ENCODE results near the gene GATA5.
A peak's percentile ranks its signal among the peaks of the same experiment; 100 is the strongest.

GATA5 gene

DNA sequence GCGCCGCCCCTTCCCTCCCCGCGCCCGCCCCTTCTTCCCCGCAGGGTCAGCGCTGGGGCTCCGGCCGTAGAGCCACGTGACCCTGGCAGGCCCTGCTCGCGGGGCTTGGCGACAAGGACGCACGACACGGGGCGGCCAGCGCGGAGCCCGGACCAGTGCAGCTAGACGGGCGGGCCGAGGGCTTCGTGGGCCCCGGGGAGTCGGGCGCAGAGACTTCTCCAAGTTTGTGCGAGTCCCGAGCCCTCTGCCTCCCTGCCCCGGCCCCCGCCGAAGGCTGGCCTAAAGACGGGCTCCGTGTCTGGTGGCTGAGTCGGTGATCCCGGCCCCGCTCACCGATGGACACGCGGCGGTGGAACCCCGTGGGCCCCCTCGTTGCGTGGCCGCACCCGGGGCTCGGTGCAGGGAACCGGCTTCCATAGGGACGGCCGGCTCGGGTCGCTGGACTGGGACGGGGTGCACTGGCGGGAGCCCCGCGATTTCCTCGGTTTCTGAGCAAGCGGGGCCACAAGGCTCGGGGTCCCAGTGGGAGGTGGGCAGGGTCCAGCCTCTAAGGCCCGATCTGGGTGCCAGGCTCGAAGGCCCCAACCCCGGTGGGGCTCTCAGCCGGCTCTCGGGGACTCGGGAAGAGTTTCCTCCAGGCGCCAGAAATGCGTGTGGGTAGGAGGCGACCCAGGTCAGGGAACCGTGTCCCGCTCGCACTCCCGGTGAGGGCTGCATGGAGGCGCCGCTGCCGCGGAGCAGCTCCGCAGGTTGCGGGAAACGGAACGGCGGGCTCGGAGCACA lies 452 bp upstream of the GATA5 start:
- Histone ChIP-seq H3K4me1 (ENCODE audit: control insufficient read depth, insufficient read depth, low read length) (no peaks in the 10 kb centered on the region), H3K9me3 (ENCODE audit: control insufficient read depth, insufficient read depth, low read depth, low read length) (no peaks in the 10 kb centered on the region), H3K27ac (ENCODE audit: extremely low read depth, low read depth, low read length) (no peak overlapping the region), H3K4me3 (ENCODE audit: low read depth, low read length) (peak overlapping the region; percentile 28; the same call in 1 of the 2 replicates), H3K36me3 (ENCODE audit: control insufficient read depth in 2 of 2, insufficient read depth in 1 of 2, low read length in 2 of 2) (no peaks in the 10 kb centered on the region)
- no peak for TF ChIP-seq ZNF174 (tag by site-specific recombination; IDR thresholded peaks at IDR 0.05)
- TF ChIP-seq, protein P1, sequence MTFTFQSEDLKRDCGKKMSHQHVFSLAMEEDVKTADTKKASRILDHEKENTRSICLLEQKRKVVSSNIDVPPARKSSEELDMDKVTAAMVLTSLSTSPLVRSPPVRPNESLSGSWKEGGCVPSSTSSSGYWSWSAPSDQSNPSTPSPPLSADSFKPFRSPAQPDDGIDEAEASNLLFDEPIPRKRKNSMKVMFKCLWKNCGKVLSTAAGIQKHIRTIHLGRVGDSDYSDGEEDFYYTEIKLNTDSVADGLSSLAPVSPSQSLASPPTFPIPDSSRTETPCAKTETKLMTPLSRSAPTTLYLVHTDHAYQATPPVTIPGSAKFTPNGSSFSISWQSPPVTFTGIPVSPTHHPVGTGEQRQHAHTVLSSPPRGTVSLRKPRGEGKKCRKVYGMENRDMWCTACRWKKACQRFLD (tag by site-specific recombination; IDR thresholded peaks at IDR 0.05) = no peak
- TF ChIP-seq BCL11B (tag by site-specific recombination; IDR thresholded peaks at IDR 0.05; ENCODE audit: low read depth) = no peak
- TF ChIP-seq, protein P2, sequence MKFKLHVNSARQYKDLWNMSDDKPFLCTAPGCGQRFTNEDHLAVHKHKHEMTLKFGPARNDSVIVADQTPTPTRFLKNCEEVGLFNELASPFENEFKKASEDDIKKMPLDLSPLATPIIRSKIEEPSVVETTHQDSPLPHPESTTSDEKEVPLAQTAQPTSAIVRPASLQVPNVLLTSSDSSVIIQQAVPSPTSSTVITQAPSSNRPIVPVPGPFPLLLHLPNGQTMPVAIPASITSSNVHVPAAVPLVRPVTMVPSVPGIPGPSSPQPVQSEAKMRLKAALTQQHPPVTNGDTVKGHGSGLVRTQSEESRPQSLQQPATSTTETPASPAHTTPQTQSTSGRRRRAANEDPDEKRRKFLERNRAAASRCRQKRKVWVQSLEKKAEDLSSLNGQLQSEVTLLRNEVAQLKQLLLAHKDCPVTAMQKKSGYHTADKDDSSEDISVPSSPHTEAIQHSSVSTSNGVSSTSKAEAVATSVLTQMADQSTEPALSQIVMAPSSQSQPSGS (tag by site-specific recombination; IDR thresholded peaks at IDR 0.05; ENCODE audit: low read depth) = no peak
- TF ChIP-seq, protein P3, sequence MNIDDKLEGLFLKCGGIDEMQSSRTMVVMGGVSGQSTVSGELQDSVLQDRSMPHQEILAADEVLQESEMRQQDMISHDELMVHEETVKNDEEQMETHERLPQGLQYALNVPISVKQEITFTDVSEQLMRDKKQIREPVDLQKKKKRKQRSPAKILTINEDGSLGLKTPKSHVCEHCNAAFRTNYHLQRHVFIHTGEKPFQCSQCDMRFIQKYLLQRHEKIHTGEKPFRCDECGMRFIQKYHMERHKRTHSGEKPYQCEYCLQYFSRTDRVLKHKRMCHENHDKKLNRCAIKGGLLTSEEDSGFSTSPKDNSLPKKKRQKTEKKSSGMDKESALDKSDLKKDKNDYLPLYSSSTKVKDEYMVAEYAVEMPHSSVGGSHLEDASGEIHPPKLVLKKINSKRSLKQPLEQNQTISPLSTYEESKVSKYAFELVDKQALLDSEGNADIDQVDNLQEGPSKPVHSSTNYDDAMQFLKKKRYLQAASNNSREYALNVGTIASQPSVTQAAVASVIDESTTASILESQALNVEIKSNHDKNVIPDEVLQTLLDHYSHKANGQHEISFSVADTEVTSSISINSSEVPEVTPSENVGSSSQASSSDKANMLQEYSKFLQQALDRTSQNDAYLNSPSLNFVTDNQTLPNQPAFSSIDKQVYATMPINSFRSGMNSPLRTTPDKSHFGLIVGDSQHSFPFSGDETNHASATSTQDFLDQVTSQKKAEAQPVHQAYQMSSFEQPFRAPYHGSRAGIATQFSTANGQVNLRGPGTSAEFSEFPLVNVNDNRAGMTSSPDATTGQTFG (tag by site-specific recombination; IDR thresholded peaks at IDR 0.05; ENCODE audit: borderline replicate concordance) = no peak
- no peak for TF ChIP-seq ZNF610 (tag by site-specific recombination; IDR thresholded peaks at IDR 0.05; ENCODE audit: borderline replicate concordance)
- TF ChIP-seq ZNF157 (tag by site-specific recombination; IDR thresholded peaks at IDR 0.05) = no peak
- CTCF ChIA-PET = interaction anchor here (1.1 kb wide), 1 partner anchor 19 kb away, joined by 4 read pairs; no protein-coding TSS in a partner anchor
- POLR2A ChIA-PET = interaction anchor here (0.6 kb wide), 1 partner anchor 1190 kb away, joined by 3 read pairs; no protein-coding TSS in a partner anchor

DNA sequence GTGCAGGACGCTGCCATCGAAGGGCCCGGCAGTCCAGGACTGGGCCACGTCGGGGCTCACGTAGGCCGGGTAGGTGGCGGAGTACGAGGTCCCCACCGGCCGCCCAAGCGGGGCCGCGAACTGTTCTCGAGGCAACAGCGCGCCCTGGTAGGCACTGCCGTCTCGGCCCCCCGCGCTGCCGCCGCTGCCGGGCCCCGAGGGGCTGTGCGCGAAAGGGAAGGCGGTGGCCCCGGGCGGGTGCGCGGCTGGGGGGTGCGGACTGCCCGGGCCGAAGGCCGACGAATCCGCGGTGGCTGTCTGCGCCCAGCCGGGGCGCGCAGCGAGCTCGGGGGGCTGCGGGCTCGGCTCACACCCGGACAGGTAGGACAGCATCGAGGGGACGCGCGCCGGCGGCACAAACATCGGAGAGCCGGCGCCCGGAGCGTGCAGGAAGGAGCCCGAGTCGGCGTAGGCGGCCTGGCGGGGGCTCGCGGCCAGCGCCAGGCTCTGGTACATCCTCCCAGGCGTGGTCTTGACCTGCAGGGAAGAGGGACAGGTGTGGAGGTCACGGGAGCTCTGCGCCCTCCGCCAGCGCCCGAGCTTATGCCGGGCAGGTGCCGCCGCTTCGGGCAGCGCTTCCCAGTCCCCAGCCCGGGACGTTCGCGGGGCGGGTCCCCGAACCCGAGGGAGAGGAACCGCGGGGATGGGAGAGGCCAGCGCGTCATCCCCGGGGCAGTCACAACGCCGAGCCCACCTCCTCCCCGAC lies 596 bp downstream of the GATA5 start:
- CTCF ChIA-PET = interaction anchor here (1.1 kb wide), 1 partner anchor 20 kb away, joined by 4 read pairs; no protein-coding TSS in a partner anchor
- POLR2A ChIA-PET = no interaction called here
- Histone ChIP-seq H3K4me1 (ENCODE audit: control insufficient read depth, insufficient read depth, low read length) (no peaks in the 10 kb centered on the region), H3K27ac (ENCODE audit: extremely low read depth, low read depth, low read length) (no peak overlapping the region), H3K9me3 (ENCODE audit: control insufficient read depth, insufficient read depth, low read depth, low read length) (no peaks in the 10 kb centered on the region), H3K4me3 (ENCODE audit: low read depth, low read length) (peak overlapping the region; percentile 28), H3K36me3 (ENCODE audit: control insufficient read depth in 2 of 2, insufficient read depth in 1 of 2, low read length in 2 of 2) (no peaks in the 10 kb centered on the region)
- TF ChIP-seq BCL11B (tag by site-specific recombination; IDR thresholded peaks at IDR 0.05; ENCODE audit: low read depth) = no peak
- TF ChIP-seq, protein P1 (tag by site-specific recombination; IDR thresholded peaks at IDR 0.05) = no peak
- no peak for TF ChIP-seq ZNF544 (tag by site-specific recombination; IDR thresholded peaks at IDR 0.05)

- Histone ChIP-seq H3K4me3 (ENCODE audit: low read depth, low read length) (no peak overlapping the region), H3K9me3 (ENCODE audit: control insufficient read depth, insufficient read depth, low read depth, low read length) (no peaks in the 10 kb centered on the region), H3K36me3 (ENCODE audit: control insufficient read depth in 2 of 2, insufficient read depth in 1 of 2, low read length in 2 of 2) (no peaks in the 10 kb centered on the region), H3K4me1 (ENCODE audit: control insufficient read depth, insufficient read depth, low read length) (no peaks in the 10 kb centered on the region), H3K27ac (ENCODE audit: extremely low read depth, low read depth, low read length) (no peak overlapping the region)
- ChIA-PET POLR2A (no interaction called here), CTCF (no interaction called here)
- TF ChIP-seq ZSCAN16 (tag by site-specific recombination; IDR thresholded peaks at IDR 0.05) (no peak), ZNF266 (tag by site-specific recombination; IDR thresholded peaks at IDR 0.05; ENCODE audit: low read depth) (no peak), REPIN1 (tag by site-specific recombination; IDR thresholded peaks at IDR 0.05; ENCODE audit: low read depth) (no peak), MYNN (tag by site-specific recombination; IDR thresholded peaks at IDR 0.05; ENCODE audit: borderline replicate concordance) (no peak), ZBTB11 (tag by site-specific recombination; conservative IDR thresholded peaks at IDR 0.05; ENCODE audit: low read depth) (no peak), TCF7L2 (IDR thresholded peaks at IDR 0.05; ENCODE audit: borderline replicate concordance, low read depth, low read length) (no peak), ZNF530 (tag by site-specific recombination; IDR thresholded peaks at IDR 0.05; ENCODE audit: low read depth) (no peak)
- TF ChIP-seq, protein P4, sequence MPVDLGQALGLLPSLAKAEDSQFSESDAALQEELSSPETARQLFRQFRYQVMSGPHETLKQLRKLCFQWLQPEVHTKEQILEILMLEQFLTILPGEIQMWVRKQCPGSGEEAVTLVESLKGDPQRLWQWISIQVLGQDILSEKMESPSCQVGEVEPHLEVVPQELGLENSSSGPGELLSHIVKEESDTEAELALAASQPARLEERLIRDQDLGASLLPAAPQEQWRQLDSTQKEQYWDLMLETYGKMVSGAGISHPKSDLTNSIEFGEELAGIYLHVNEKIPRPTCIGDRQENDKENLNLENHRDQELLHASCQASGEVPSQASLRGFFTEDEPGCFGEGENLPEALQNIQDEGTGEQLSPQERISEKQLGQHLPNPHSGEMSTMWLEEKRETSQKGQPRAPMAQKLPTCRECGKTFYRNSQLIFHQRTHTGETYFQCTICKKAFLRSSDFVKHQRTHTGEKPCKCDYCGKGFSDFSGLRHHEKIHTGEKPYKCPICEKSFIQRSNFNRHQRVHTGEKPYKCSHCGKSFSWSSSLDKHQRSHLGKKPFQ (tag by site-specific recombination; IDR thresholded peaks at IDR 0.05) = no peak
Measured at GRCh38 chr20:62474604-62475026, 1.2 kb downstream of the GATA5 start.

Data from HEK293 (cell line).